GM11168 (cell line): ENCODE results near the gene TIMM8A.

Experiments
- in situ Hi-C: fragments of 300-500 bp; cut with MboI; formaldehyde crosslinking; loops from one replicate; pipeline ENCODE4 v1.12.0; 2022; ENCODE audit warnings: low sequenced_read_pairs; ENCODE audit not compliant: unreplicated experiment

TIMM8A gene

GRCh38 chrX:101348452-101349192 is at the start of gene TIMM8A:
Gene TIMM8A (minus strand): TSS chrX:101348742. CDS start chrX:101348664, 78 bp downstream.
- in situ Hi-C loops = no loop called here

GRCh38 chrX:101397779-101398178 is 49.2 kb upstream of the TIMM8A start:
- in situ Hi-C loops = no loop called here

- in situ Hi-C loops = no loop called here
These were observed 47.2 kb upstream of the TIMM8A start for GRCh38 chrX:101395789-101396188.

GRCh38 chrX:101394372-101394771 is 45.8 kb upstream of the TIMM8A start:
- in situ Hi-C loops = no loop called here

GRCh38 chrX:101393530-101394305 is 45.2 kb upstream of the TIMM8A start:
- in situ Hi-C loops = no loop called here

GRCh38 chrX:101391831-101392230 is 43.3 kb upstream of the TIMM8A start:
- in situ Hi-C loops = no loop called here

- in situ Hi-C loops = no loop called here
These were observed 42.4 kb upstream of the TIMM8A start, which contains the start of gene RPL36A for GRCh38 chrX:101390664-101391525. Gene RPL36A (plus strand): TSS chrX:101391011. CDS start chrX:101391044, 33 bp downstream.

- in situ Hi-C loops = no loop called here
These were observed 40.1 kb upstream of the TIMM8A start for GRCh38 chrX:101388604-101389003.

- in situ Hi-C loops = no loop called here
These were observed 38.0 kb upstream of the TIMM8A start for GRCh38 chrX:101386542-101386885.

GRCh38 chrX:101385795-101386541 is 37.4 kb upstream of the TIMM8A start, which contains the start of gene BTK:
Gene BTK (minus strand): TSS chrX:101386191. CDS start chrX:101375284, 10,907 bp downstream.
- in situ Hi-C loops = no loop called here

GRCh38 chrX:101385026-101385684 is 36.6 kb upstream of the TIMM8A start:
- in situ Hi-C loops = no loop called here

GRCh38 chrX:101383679-101384205 is 35.2 kb upstream of the TIMM8A start:
- in situ Hi-C loops = no loop called here

- in situ Hi-C loops = no loop called here
These were observed 29.0 kb upstream of the TIMM8A start for GRCh38 chrX:101377547-101377946.

- in situ Hi-C loops = no loop called here
These were observed 22.5 kb upstream of the TIMM8A start for GRCh38 chrX:101370888-101371504.

- in situ Hi-C loops = no loop called here
These were observed 21.1 kb upstream of the TIMM8A start for GRCh38 chrX:101369687-101370086.

- in situ Hi-C loops = no loop called here
These were observed 20.3 kb upstream of the TIMM8A start for GRCh38 chrX:101368800-101369199.

GRCh38 chrX:101365301-101365795 is 16.8 kb upstream of the TIMM8A start:
- in situ Hi-C loops = no loop called here

GRCh38 chrX:101362757-101363156 is 14.2 kb upstream of the TIMM8A start:
- in situ Hi-C loops = no loop called here
